WERI-Rb-1 (cell line): Measurements from ENCODE around the gene TFB2M.
"Not testable (repeated sequence)": the region's sequence is repeated elsewhere in the genome, so short reads cannot be mapped to it uniquely, and the experiment has no call there.

ENCODE experiments used
- DNase-seq: peaks from one replicate; pipeline ENCODE4 v3.0.0-alpha.2; 2020
- H3K27ac ChIP-seq: fragments of 250-450 bp; sonication (Bioruptor Pico); 2 replicates; pipeline ENCODE4 v1.5.1; 2020; ENCODE audit warnings: mild to moderate bottlenecking, moderate library complexity
- H3K27me3 ChIP-seq: fragments of 250-450 bp; sonication (Bioruptor Pico); 2 replicates; pipeline ENCODE4 v1.5.1; 2021; ENCODE audit warnings: mild to moderate bottlenecking, low read depth, moderate library complexity; ENCODE audit not compliant: insufficient read depth, severe bottlenecking
- H3K36me3 ChIP-seq: fragments of 250-450 bp; sonication (Bioruptor Pico); 2 replicates; pipeline ENCODE4 v1.5.1; 2020; ENCODE audit warnings: mild to moderate bottlenecking, moderate library complexity
- H3K4me3 ChIP-seq: 2 replicates; pipeline ENCODE4 v1.5.1; 2011; ENCODE audit warnings: low read depth, mild to moderate bottlenecking, control low read depth, low read length
- H3K9me3 ChIP-seq: fragments of 250-450 bp; sonication (Bioruptor Pico); 2 replicates; pipeline ENCODE4 v1.5.1; 2021; ENCODE audit warnings: mild to moderate bottlenecking, moderate library complexity; ENCODE audit not compliant: severe bottlenecking
- TF ChIP-seq, protein P1 (sequence below): IDR thresholded peaks from 2 replicates; pipeline ENCODE4 v1.5.1; 2011; ENCODE audit warnings: low read depth, mild to moderate bottlenecking, control low read depth, inconsistent platforms, low read length

Gene TFB2M

DNA sequence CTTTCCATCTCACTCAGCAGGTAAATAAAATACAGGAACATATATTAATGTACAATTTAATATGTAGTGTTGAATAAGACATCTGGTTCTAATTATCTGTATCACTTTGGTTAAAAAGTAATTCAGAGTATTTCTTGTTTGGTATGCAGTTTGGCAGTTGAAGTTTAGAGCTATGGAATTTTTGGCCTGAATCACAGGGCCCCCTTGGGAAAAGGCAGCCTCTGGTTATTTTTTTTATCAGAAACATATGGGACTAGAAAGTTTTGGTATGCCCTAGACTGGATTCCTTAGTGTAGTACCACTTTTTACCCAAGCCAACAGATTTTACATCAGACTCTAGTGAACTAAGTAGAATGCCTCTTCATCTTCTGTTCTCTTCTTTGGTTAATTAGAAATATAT is 26.6 kb upstream of the TFB2M start:
- peaks cover 28% of the 10 kb centered on the region for H3K36me3 ChIP-seq
- TF ChIP-seq, protein P1, sequence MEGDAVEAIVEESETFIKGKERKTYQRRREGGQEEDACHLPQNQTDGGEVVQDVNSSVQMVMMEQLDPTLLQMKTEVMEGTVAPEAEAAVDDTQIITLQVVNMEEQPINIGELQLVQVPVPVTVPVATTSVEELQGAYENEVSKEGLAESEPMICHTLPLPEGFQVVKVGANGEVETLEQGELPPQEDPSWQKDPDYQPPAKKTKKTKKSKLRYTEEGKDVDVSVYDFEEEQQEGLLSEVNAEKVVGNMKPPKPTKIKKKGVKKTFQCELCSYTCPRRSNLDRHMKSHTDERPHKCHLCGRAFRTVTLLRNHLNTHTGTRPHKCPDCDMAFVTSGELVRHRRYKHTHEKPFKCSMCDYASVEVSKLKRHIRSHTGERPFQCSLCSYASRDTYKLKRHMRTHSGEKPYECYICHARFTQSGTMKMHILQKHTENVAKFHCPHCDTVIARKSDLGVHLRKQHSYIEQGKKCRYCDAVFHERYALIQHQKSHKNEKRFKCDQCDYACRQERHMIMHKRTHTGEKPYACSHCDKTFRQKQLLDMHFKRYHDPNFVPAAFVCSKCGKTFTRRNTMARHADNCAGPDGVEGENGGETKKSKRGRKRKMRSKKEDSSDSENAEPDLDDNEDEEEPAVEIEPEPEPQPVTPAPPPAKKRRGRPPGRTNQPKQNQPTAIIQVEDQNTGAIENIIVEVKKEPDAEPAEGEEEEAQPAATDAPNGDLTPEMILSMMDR = no peak

DNA sequence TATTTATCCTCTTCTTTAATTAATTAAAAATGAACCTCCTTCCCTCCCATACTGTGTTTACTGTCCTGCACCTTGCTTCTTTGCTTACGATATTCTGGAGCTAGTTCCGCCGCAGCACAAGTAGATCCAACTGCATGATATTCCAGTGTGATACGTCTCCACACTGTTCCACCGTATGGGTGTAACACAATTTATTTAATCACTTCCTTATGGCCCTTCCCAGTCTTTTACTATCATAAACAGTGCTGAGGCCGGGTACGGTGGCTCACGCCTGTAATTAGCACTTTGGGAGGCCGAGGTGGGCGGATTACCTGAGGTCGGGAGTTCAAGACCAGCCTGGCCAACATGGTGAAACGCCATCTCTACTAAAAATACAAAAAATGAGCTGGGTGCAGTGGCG is 25.9 kb upstream of the TFB2M start:
- Histone ChIP-seq H3K36me3 (peaks cover 28% of the 10 kb centered on the region), H3K9me3 (no peaks in the 10 kb centered on the region), H3K27ac (no peak overlapping the region), H3K4me3 (no peak overlapping the region), H3K27me3 (no peaks in the 10 kb centered on the region)
- TF ChIP-seq, protein P1 = no peak
- DNase-seq = no peak

More for the DNA sequence above, 26.6 kb upstream of the TFB2M start:
- Histone ChIP-seq H3K27me3 (no peaks in the 10 kb centered on the region), H3K27ac (no peak overlapping the region), H3K4me3 (no peak overlapping the region), H3K9me3 (no peaks in the 10 kb centered on the region)
- DNase-seq = no peak

DNA sequence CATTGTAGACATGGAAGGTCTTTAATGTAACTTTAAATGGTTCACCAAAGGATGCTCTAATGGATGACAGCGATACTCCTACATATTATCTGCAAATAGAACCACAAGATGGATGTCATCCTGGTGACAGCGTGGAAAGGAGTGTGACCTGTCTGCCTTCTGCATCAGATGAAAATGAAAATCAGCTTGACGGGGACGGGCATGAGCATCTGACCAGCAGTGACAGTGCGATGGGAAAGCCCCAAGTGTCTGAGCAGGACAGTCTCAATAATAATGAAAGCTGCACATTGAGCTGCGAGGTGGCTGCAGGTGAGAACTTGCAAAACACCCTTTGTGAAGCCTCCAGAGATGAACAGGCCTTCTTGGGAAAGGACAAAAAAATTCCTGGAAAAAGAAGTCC is 25.4 kb upstream of the TFB2M start:
- Histone ChIP-seq H3K4me3 (no peak overlapping the region), H3K36me3 (peaks cover 28% of the 10 kb centered on the region), H3K9me3 (no peaks in the 10 kb centered on the region), H3K27ac (no peak overlapping the region), H3K27me3 (no peaks in the 10 kb centered on the region)
- no peak for DNase-seq
- TF ChIP-seq, protein P1 = no peak

DNA sequence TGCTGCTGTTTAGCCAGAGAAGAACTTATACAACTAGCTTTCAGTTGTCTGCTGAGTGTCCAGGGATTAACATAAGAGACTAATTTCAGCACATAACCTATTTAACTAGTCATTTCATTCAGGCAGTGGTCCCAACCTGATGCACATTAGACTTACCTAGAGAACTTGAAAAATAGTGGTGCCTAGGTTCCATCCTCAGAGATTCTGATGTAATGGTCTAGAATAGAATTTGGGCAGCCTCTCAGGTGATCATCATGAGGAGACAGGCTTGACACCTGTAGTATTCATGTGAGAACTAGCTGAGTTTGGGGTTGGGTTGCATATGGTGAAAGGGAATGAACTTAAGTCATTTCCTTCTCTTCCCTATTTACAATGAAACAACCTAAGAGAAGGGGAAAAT is 25.0 kb upstream of the TFB2M start:
- Histone ChIP-seq H3K27me3 (no peaks in the 10 kb centered on the region), H3K4me3 (no peak overlapping the region), H3K36me3 (peaks cover 28% of the 10 kb centered on the region), H3K9me3 (no peaks in the 10 kb centered on the region), H3K27ac (no peak overlapping the region)
- no peak for DNase-seq
- TF ChIP-seq, protein P1 = no peak

DNA sequence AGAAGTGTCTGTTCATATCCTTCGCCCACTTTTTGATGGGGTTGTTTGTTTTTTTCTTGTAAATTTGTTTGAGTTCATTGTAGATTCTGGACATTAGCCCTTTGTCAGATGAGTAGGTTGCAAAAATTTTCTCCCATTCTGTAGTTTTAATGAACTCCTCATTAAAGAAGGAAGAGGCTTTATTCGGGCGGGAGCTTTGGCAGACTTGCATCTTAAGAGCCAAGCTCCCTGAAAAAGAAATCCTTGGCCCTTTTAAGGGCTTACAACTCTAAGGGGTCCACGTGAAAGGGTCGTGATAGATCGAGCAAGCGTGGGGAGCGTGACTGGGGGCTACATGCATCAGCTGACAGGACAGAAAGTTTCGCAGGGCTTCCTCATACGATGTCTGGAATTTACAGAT is 23.9 kb upstream of the TFB2M start:
- H3K36me3 ChIP-seq = peaks cover 25% of the 10 kb centered on the region
- H3K27ac ChIP-seq, H3K9me3 ChIP-seq, H3K4me3 ChIP-seq, H3K27me3 ChIP-seq, DNase-seq: not testable (repeated sequence)

DNA sequence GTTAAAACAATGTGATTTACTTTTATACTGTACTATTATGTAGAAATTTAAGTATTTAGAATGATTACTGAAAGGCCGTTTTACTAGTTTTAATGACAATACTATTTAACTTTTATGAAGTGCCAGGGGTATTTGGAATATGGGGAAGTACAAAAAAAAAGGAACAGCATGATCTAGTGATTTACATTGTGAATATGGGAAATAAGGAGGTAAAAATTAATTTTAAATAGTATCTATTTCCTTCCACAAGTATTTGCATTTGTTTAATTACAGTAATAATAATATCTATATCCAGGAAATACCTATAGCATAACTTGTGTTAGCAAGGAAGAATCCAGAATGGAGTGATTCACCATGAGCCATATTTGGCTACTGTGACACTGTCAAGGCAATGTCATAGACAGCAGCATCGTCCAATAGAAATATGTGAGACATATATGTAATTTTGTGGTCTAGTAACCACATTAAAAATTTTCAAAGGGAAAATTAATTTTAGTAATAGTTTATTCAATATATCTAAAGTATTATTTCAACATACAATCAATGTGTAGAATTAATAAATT is 22.2 kb upstream of the TFB2M start:
- no peak overlapping the region for H3K4me3 ChIP-seq
- no peak for DNase-seq
- TF ChIP-seq, protein P1 = no peak
- no peaks in the 10 kb centered on the region for H3K27me3 ChIP-seq
- H3K9me3 ChIP-seq = no peaks in the 10 kb centered on the region
- peaks cover 10% of the 10 kb centered on the region for H3K36me3 ChIP-seq
- H3K27ac ChIP-seq = no peak overlapping the region
